Smooth muscle cell (in vitro differentiated cells): ENCODE results near the gene INSYN2B. TPM values are rescaled to one million over a fixed set of nuclear protein-coding genes. Genes with fewer than 3 reads are reported as not detected.
A peak's percentile ranks its signal among the peaks of the same experiment; 100 is the strongest.

Experiments
- DNase-seq: peaks from one replicate; lab custom pipeline; 2025; ENCODE audit not compliant: unreplicated experiment; lab: John Stamatoyannopoulos, UW
- H2AFZ ChIP-seq: fragments of 200-600 bp; sonication (generic); 2 replicates; pipeline ENCODE4 v1.6.0; 2016; ENCODE audit warnings: antibody characterized with exemption, low read depth, mild to moderate bottlenecking
- H3F3A ChIP-seq: fragments of 200-600 bp; sonication (generic); 2 replicates; pipeline ENCODE4 v1.6.0; 2017; ENCODE audit warnings: antibody characterized with exemption, low read depth
- H3K27ac ChIP-seq: fragments of 200-600 bp; sonication (generic); 2 replicates; pipeline ENCODE4 v1.5.1; 2016; ENCODE audit warnings: low read depth, mild to moderate bottlenecking
- H3K27me3 ChIP-seq: fragments of 200-600 bp; sonication (generic); 2 replicates; pipeline ENCODE4 v1.6.1; 2016; ENCODE audit warnings: low read depth, mild to moderate bottlenecking
- H3K36me3 ChIP-seq: fragments of 200-600 bp; sonication (generic); 2 replicates; pipeline ENCODE4 v1.5.1; 2016; ENCODE audit warnings: low read depth
- H3K4me1 ChIP-seq: fragments of 200-600 bp; sonication (generic); 2 replicates; pipeline ENCODE4 v1.5.1; 2016; ENCODE audit warnings: low read depth
- H3K4me2 ChIP-seq: fragments of 200-600 bp; sonication (generic); 2 replicates; pipeline ENCODE4 v1.6.0; 2016; ENCODE audit warnings: mild to moderate bottlenecking
- H3K4me3 ChIP-seq: fragments of 200-600 bp; sonication (generic); 2 replicates; pipeline ENCODE4 v1.5.1; 2016; ENCODE audit warnings: mild to moderate bottlenecking
- H3K79me2 ChIP-seq: fragments of 200-600 bp; sonication (generic); 2 replicates; pipeline ENCODE4 v1.6.0; 2016; ENCODE audit warnings: low read depth, mild to moderate bottlenecking
- H3K9ac ChIP-seq: fragments of 200-600 bp; sonication (generic); 2 replicates; pipeline ENCODE4 v1.6.0; 2016; ENCODE audit warnings: low read depth
- H3K9me3 ChIP-seq: fragments of 200-600 bp; sonication (generic); replicated peaks from 2 replicates; pipeline ENCODE4 v1.5.1; 2016; ENCODE audit warnings: low read depth
- H4K20me1 ChIP-seq: fragments of 200-600 bp; sonication (generic); 2 replicates; pipeline ENCODE4 v1.6.0; 2016; ENCODE audit warnings: low read depth
- CTCF ChIP-seq: fragments of 200-600 bp; sonication (generic); IDR thresholded peaks from 2 replicates; pipeline ENCODE4 v1.5.1; 2017; ENCODE audit warnings: borderline replicate concordance, mild to moderate bottlenecking, antibody characterized with exemption; ENCODE audit not compliant: insufficient read depth, poor library complexity, severe bottlenecking
- WGBS: methylation state at CpG from one replicate; pipeline ENCODE4 v1.1.7; 2016; ENCODE audit warnings: low lambda C conversion rate; 5-methylcytosine and 5-hydroxymethylcytosine counted together
- polyA plus RNA-seq: library from polyadenylated mRNA; unstranded; fragments of >200 nt; fragmentation: Nextera tagmentation; extraction: Ambion mirVana; gene quantifications from 2 replicates; pipeline ENCODE4 v1.2.1, GENCODE V29; 2016
- total RNA-seq: library from RNA; depleted of rRNA; stranded (reverse); fragments of >200 nt; gene quantifications from 2 replicates; pipeline ENCODE4 v1.2.3, GENCODE V29; 2014

INSYN2B gene
- total and polyA plus RNA-seq, 2 experiments from 2014 or later, result 2.7 to 13.8 TPM

- WGBS, result 96% methylated on average over 2 of the region's 2 CpGs
Observed at GRCh38 chr5:169850409-169850808, 129.9 kb downstream of the INSYN2B start.

GRCh38 chr5:169848792-169849191, 131.5 kb downstream of the INSYN2B start:
- Histone ChIP-seq H3K27me3 (peaks cover 6% of the 10 kb centered on the region), H3F3A (no peaks in the 10 kb centered on the region), H3K9ac (no peak overlapping the region), H3K4me1 (no peaks in the 10 kb centered on the region), H3K4me2 (no peak overlapping the region), H3K79me2 (no peaks in the 10 kb centered on the region), H3K4me3 (no peak overlapping the region), H3K27ac (no peak overlapping the region), H3K36me3 (no peaks in the 10 kb centered on the region), H2AFZ (no peak overlapping the region), H4K20me1 (no peaks in the 10 kb centered on the region), H3K9me3 (no peaks in the 10 kb centered on the region)
- 83% methylated on average over 2 of the region's 2 CpGs for WGBS
- DNase-seq, result no peak
- TF ChIP-seq CTCF, result no peak

More at GRCh38 chr5:169850409-169850808, 129.9 kb downstream of the INSYN2B start:
- Histone ChIP-seq H3K79me2 (no peaks in the 10 kb centered on the region), H3K27me3 (no peaks in the 10 kb centered on the region), H3K9ac (no peak overlapping the region), H3K27ac (no peak overlapping the region), H3K4me3 (no peak overlapping the region), H4K20me1 (no peaks in the 10 kb centered on the region), H3K36me3 (no peaks in the 10 kb centered on the region), H3K4me1 (no peaks in the 10 kb centered on the region), H3K4me2 (no peak overlapping the region), H3K9me3 (no peaks in the 10 kb centered on the region), H2AFZ (no peak overlapping the region), H3F3A (no peaks in the 10 kb centered on the region)
- TF ChIP-seq CTCF, result peak; percentile 24
- no peak for DNase-seq

- Histone ChIP-seq H3K9me3 (no peaks in the 10 kb centered on the region), H2AFZ (no peak overlapping the region), H3K4me2 (no peak overlapping the region), H3K27ac (no peak overlapping the region), H3K36me3 (no peaks in the 10 kb centered on the region), H3K4me3 (no peak overlapping the region), H3F3A (no peaks in the 10 kb centered on the region), H3K4me1 (no peaks in the 10 kb centered on the region), H4K20me1 (no peaks in the 10 kb centered on the region), H3K9ac (no peak overlapping the region), H3K27me3 (peaks cover 9% of the 10 kb centered on the region), H3K79me2 (no peaks in the 10 kb centered on the region)
- TF ChIP-seq CTCF, result no peak
- 88% methylated on average over 3 of the region's 3 CpGs for WGBS
- DNase-seq, result no peak
Observed at GRCh38 chr5:169848271-169848670, 132.0 kb downstream of the INSYN2B start.

- no peak overlapping the region for H3K27ac ChIP-seq
- no peak overlapping the region for H3K4me2 ChIP-seq
- no peaks in the 10 kb centered on the region for H3K4me1 ChIP-seq
- H3F3A ChIP-seq, result no peaks in the 10 kb centered on the region
- no peaks in the 10 kb centered on the region for H4K20me1 ChIP-seq
- no peaks in the 10 kb centered on the region for H3K79me2 ChIP-seq
- H2AFZ ChIP-seq, result no peak overlapping the region
- H3K4me3 ChIP-seq, result no peak overlapping the region
- 88% methylated on average over 1 of the region's 1 CpG for WGBS
- TF ChIP-seq CTCF, result no peak
- no peaks in the 10 kb centered on the region for H3K9me3 ChIP-seq
- H3K27me3 ChIP-seq, result peaks cover 9% of the 10 kb centered on the region
- H3K9ac ChIP-seq, result no peak overlapping the region
- no peaks in the 10 kb centered on the region for H3K36me3 ChIP-seq
- DNase-seq, result no peak
Observed at GRCh38 chr5:169847519-169847918, 132.8 kb downstream of the INSYN2B start.
